ENCODE data around the gene RPS4Y1.
"Not testable (repeated sequence)": the region's sequence is repeated elsewhere in the genome, so short reads cannot be mapped to it uniquely, and the experiment has no call there.

RPS4Y1 gene

GRCh38 chrY:2868035-2868607 lies 26.7 kb downstream of the RPS4Y1 start:
- no peak overlapping the region for H2BK5ac ChIP-seq (ENCODE audit: low read depth, low read length, poor library complexity)
- no peak overlapping the region for H2AFZ ChIP-seq (ENCODE audit: insufficient read depth, low read length, poor library complexity)
- H3K4me3 ChIP-seq (ENCODE audit: low read depth, low read length): no peak overlapping the region
- H4K91ac ChIP-seq (ENCODE audit: low read depth, low read length): no peak overlapping the region
- no CpG with 5 or more reads among the region's 8 CpGs for WGBS (ENCODE audit: extremely low coverage, insufficient coverage, insufficient read length)
- H3K79me1 ChIP-seq (ENCODE audit: low read length): no peaks in the 10 kb centered on the region
- H3K36me3 ChIP-seq (ENCODE audit: control insufficient read depth in 1 of 2, insufficient read depth in 2 of 2, low read length in 2 of 2): peaks cover 13 to 25% of the 10 kb centered on the region in 2 experiments
- H2BK12ac ChIP-seq (ENCODE audit: low read length): no peak overlapping the region
- no peak overlapping the region for H3K27ac ChIP-seq (ENCODE audit: low read depth, low read length)
- H4K12ac ChIP-seq (ENCODE audit: low read depth, low read length): no peak overlapping the region
- no peak overlapping the region for H3K18ac ChIP-seq (ENCODE audit: low read length)
- H3K27me3 ChIP-seq (ENCODE audit: insufficient read depth, low read length): no peaks in the 10 kb centered on the region
- no peak overlapping the region for H3K23ac ChIP-seq (ENCODE audit: low read length)
- H3K4me1 ChIP-seq (ENCODE audit: control insufficient read depth in 1 of 2, insufficient read depth in 2 of 2, low read length in 2 of 2): no peaks in the 10 kb centered on the region
- no peak overlapping the region for H3K4ac ChIP-seq (ENCODE audit: low read depth, low read length)
- H3K14ac ChIP-seq (ENCODE audit: low read length): no peak overlapping the region
- H2AK5ac ChIP-seq (ENCODE audit: low read length): no peak overlapping the region
- no peak overlapping the region for H3K4me2 ChIP-seq (ENCODE audit: low read length)
- no peak for DNase-seq
- peaks cover 2% of the 10 kb centered on the region for H3K9me3 ChIP-seq (ENCODE audit: insufficient read depth, low read depth, low read length)
- H3K79me2 ChIP-seq (ENCODE audit: control insufficient read depth, insufficient read depth, low read length, poor library complexity): no peaks in the 10 kb centered on the region
- no peak overlapping the region for H4K8ac ChIP-seq (ENCODE audit: low read depth, low read length)
- H2BK120ac ChIP-seq (ENCODE audit: insufficient read depth, low read length, poor library complexity): no peak overlapping the region
- H3K9ac ChIP-seq (ENCODE audit: low read length): no peak overlapping the region

- H3K18ac ChIP-seq (ENCODE audit: low read length); H4K8ac ChIP-seq (ENCODE audit: low read depth, low read length); H2BK12ac ChIP-seq (ENCODE audit: low read length); H2AFZ ChIP-seq (ENCODE audit: insufficient read depth, low read length, poor library complexity); DNase-seq; H3K79me2 ChIP-seq (ENCODE audit: control insufficient read depth, insufficient read depth, low read length, poor library complexity); H2BK120ac ChIP-seq (ENCODE audit: insufficient read depth, low read length, poor library complexity); H2AK5ac ChIP-seq (ENCODE audit: low read length); H4K12ac ChIP-seq (ENCODE audit: low read depth, low read length); H3K4me1 ChIP-seq (ENCODE audit: control insufficient read depth in 1 of 2, insufficient read depth in 2 of 2, low read length in 2 of 2); H3K4ac ChIP-seq (ENCODE audit: low read depth, low read length); H3K27me3 ChIP-seq (ENCODE audit: insufficient read depth, low read length); H4K91ac ChIP-seq (ENCODE audit: low read depth, low read length); H3K4me3 ChIP-seq (ENCODE audit: low read depth, low read length); H3K23ac ChIP-seq (ENCODE audit: low read length); H3K14ac ChIP-seq (ENCODE audit: low read length); H3K9ac ChIP-seq (ENCODE audit: low read length); H3K4me2 ChIP-seq (ENCODE audit: low read length); H3K79me1 ChIP-seq (ENCODE audit: low read length); H2BK5ac ChIP-seq (ENCODE audit: low read depth, low read length, poor library complexity); H3K9me3 ChIP-seq (ENCODE audit: insufficient read depth, low read depth, low read length); H3K27ac ChIP-seq (ENCODE audit: low read depth, low read length): not testable (repeated sequence)
- WGBS (ENCODE audit: extremely low coverage, insufficient coverage, insufficient read length): no CpG with 5 or more reads among the region's 9 CpGs
- H3K36me3 ChIP-seq (ENCODE audit: control insufficient read depth in 1 of 2, insufficient read depth in 2 of 2, low read length in 2 of 2): peaks cover 10 to 11% of the 10 kb centered on the region in 2 experiments
Measured at GRCh38 chrY:2872234-2872633, 30.8 kb downstream of the RPS4Y1 start.

DNA sequence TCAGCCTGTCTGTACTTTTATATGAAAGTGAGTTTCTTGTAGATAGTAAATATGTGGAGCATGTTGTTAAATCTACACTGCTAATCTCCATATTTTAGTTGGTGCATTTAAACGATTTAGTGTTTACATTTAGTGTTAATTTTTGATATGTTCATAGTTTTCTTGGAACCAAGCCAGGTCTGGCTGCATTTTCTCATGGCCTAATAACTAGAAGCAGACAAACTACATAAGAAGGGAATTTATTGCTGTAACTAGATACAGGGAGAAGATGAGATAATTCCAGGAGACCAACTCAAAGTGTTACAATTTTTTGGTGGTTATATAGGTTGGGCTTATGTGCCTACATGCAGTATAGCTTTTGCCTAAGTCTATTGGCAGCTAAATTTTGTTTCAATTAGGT lies 32.8 kb downstream of the RPS4Y1 start:
- no peak for DNase-seq

GRCh38 chrY:2883561-2883960 lies 42.2 kb downstream of the RPS4Y1 start:
- no peak overlapping the region for H3K18ac ChIP-seq (ENCODE audit: low read length)
- whole genome bisulfite sequencing (ENCODE audit: extremely low coverage, insufficient coverage, insufficient read length): no CpG with 5 or more reads among the region's 1 CpG
- no peak overlapping the region for H3K4me2 ChIP-seq (ENCODE audit: low read length)
- H3K23ac ChIP-seq (ENCODE audit: low read length): no peak overlapping the region
- no peak overlapping the region for H3K14ac ChIP-seq (ENCODE audit: low read length)
- H2BK120ac ChIP-seq (ENCODE audit: insufficient read depth, low read length, poor library complexity): no peak overlapping the region
- no peaks in the 10 kb centered on the region for H3K27me3 ChIP-seq (ENCODE audit: insufficient read depth, low read length)
- H3K9me3 ChIP-seq (ENCODE audit: insufficient read depth, low read depth, low read length): no peaks in the 10 kb centered on the region
- no peak overlapping the region for H2AFZ ChIP-seq (ENCODE audit: insufficient read depth, low read length, poor library complexity)
- no peak overlapping the region for H3K4me3 ChIP-seq (ENCODE audit: low read depth, low read length)
- no peak overlapping the region for H3K4ac ChIP-seq (ENCODE audit: low read depth, low read length)
- H2AK5ac ChIP-seq (ENCODE audit: low read length): no peak overlapping the region
- no peak overlapping the region for H3K27ac ChIP-seq (ENCODE audit: low read depth, low read length)
- no peak overlapping the region for H4K8ac ChIP-seq (ENCODE audit: low read depth, low read length)
- no peaks in the 10 kb centered on the region for H3K79me1 ChIP-seq (ENCODE audit: low read length)
- H4K91ac ChIP-seq (ENCODE audit: low read depth, low read length): no peak overlapping the region
- H3K4me1 ChIP-seq (ENCODE audit: control insufficient read depth in 1 of 2, insufficient read depth in 2 of 2, low read length in 2 of 2): peaks cover 0 to 3% of the 10 kb centered on the region in 2 experiments
- no peak overlapping the region for H3K9ac ChIP-seq (ENCODE audit: low read length)
- H4K12ac ChIP-seq (ENCODE audit: low read depth, low read length): no peak overlapping the region
- H3K79me2 ChIP-seq (ENCODE audit: control insufficient read depth, insufficient read depth, low read length, poor library complexity): no peaks in the 10 kb centered on the region
- no peaks in the 10 kb centered on the region for H3K36me3 ChIP-seq (ENCODE audit: control insufficient read depth in 1 of 2, insufficient read depth in 2 of 2, low read length in 2 of 2)
- DNase-seq: peak in 1 of 2 donors; percentile 28
- H2BK5ac ChIP-seq (ENCODE audit: low read depth, low read length, poor library complexity): no peak overlapping the region
- H2BK12ac ChIP-seq (ENCODE audit: low read length): no peak overlapping the region

More for the DNA sequence above, 32.8 kb downstream of the RPS4Y1 start:
- Histone ChIP-seq H2AK5ac (ENCODE audit: low read length) (no peak overlapping the region), H3K79me2 (ENCODE audit: control insufficient read depth, insufficient read depth, low read length, poor library complexity) (no peaks in the 10 kb centered on the region), H3K27me3 (ENCODE audit: insufficient read depth, low read length) (no peaks in the 10 kb centered on the region), H2BK12ac (ENCODE audit: low read length) (no peak overlapping the region), H4K12ac (ENCODE audit: low read depth, low read length) (no peak overlapping the region), H2BK120ac (ENCODE audit: insufficient read depth, low read length, poor library complexity) (no peak overlapping the region), H2BK5ac (ENCODE audit: low read depth, low read length, poor library complexity) (no peak overlapping the region), H3K9me3 (ENCODE audit: insufficient read depth, low read depth, low read length) (peaks cover 2% of the 10 kb centered on the region), H4K91ac (ENCODE audit: low read depth, low read length) (no peak overlapping the region), H3K23ac (ENCODE audit: low read length) (no peak overlapping the region), H3K27ac (ENCODE audit: low read depth, low read length) (no peak overlapping the region), H3K14ac (ENCODE audit: low read length) (no peak overlapping the region), H3K4me3 (ENCODE audit: low read depth, low read length) (no peak overlapping the region), H3K4me2 (ENCODE audit: low read length) (no peak overlapping the region), H3K36me3 (ENCODE audit: control insufficient read depth in 1 of 2, insufficient read depth in 2 of 2, low read length in 2 of 2) (peaks cover 0 to 2% of the 10 kb centered on the region in 2 experiments), H3K18ac (ENCODE audit: low read length) (no peak overlapping the region), H3K9ac (ENCODE audit: low read length) (no peak overlapping the region), H4K8ac (ENCODE audit: low read depth, low read length) (no peak overlapping the region), H3K4me1 (ENCODE audit: control insufficient read depth in 1 of 2, insufficient read depth in 2 of 2, low read length in 2 of 2) (no peaks in the 10 kb centered on the region), H2AFZ (ENCODE audit: insufficient read depth, low read length, poor library complexity) (no peak overlapping the region), H3K79me1 (ENCODE audit: low read length) (no peaks in the 10 kb centered on the region), H3K4ac (ENCODE audit: low read depth, low read length) (no peak overlapping the region)
- WGBS (ENCODE audit: extremely low coverage, insufficient coverage, insufficient read length): no CpG with 5 or more reads among the region's 1 CpG

Measured in trophoblast cell (in vitro differentiated cells and primary cell).